GM23338 (cell line): ENCODE data around the gene PLEKHM2. TPM values are rescaled to one million over a fixed set of nuclear protein-coding genes. Genes with fewer than 3 reads are reported as not detected.
A peak's percentile ranks its signal among the peaks of the same experiment; 100 is the strongest.

ENCODE experiments used
- ATAC-seq: fragments of 200-7000 bp; cut with Tn5 transposase; 3 replicates; pipeline ENCODE4 v1.9.1; 2020
- DNase-seq: peaks from one replicate; pipeline ENCODE4 v3.0.0-alpha.2; 2015; ENCODE audit warnings: low spot score
- H2AFZ ChIP-seq: fragments of 200-600 bp; sonication (generic); 2 replicates; pipeline ENCODE4 v1.8.0; 2016; ENCODE audit warnings: antibody characterized with exemption, mild to moderate bottlenecking, moderate library complexity
- H3F3A ChIP-seq: fragments of 200-600 bp; sonication (generic); replicated peaks from 2 replicates; pipeline ENCODE4 v1.8.0; 2017; ENCODE audit warnings: antibody characterized with exemption, mixed run types, low read depth
- H3K27ac ChIP-seq: fragments of 200-600 bp; sonication (generic); 2 replicates; pipeline ENCODE4 v1.6.1; 2016; ENCODE audit warnings: low read depth
- H3K27me3 ChIP-seq: fragments of 200-600 bp; sonication (generic); 2 replicates; pipeline ENCODE4 v1.8.0; 2016; ENCODE audit warnings: mild to moderate bottlenecking, mixed run types, moderate library complexity; ENCODE audit not compliant: insufficient read depth
- H3K36me3 ChIP-seq: fragments of 200-600 bp; sonication (generic); 2 replicates; pipeline ENCODE4 v1.8.0; 2016; ENCODE audit warnings: mild to moderate bottlenecking; ENCODE audit not compliant: insufficient read depth
- H3K4me1 ChIP-seq: fragments of 200-600 bp; sonication (generic); 2 replicates; pipeline ENCODE4 v1.8.0; 2016; ENCODE audit warnings: mild to moderate bottlenecking, moderate library complexity; ENCODE audit not compliant: insufficient read depth
- H3K4me2 ChIP-seq: fragments of 200-600 bp; sonication (generic); 2 replicates; pipeline ENCODE4 v1.7.1; 2017; ENCODE audit warnings: mixed run types
- H3K4me3 ChIP-seq: fragments of 200-600 bp; sonication (generic); 2 replicates; pipeline ENCODE4 v1.6.1; 2016; ENCODE audit warnings: mixed run types
- H3K79me2 ChIP-seq: fragments of 200-600 bp; sonication (generic); replicated peaks from 2 replicates; pipeline ENCODE4 v1.8.0; 2017; ENCODE audit warnings: mild to moderate bottlenecking; ENCODE audit not compliant: insufficient read depth
- H3K9me2 ChIP-seq: fragments of 200-600 bp; sonication (generic); 2 replicates; pipeline ENCODE4 v1.8.0; 2017; ENCODE audit not compliant: insufficient read depth
- H4K20me1 ChIP-seq: fragments of 200-600 bp; sonication (generic); replicated peaks from 2 replicates; pipeline ENCODE4 v1.8.0; 2017; ENCODE audit warnings: mild to moderate bottlenecking; ENCODE audit not compliant: insufficient read depth
- H3K27ac Mint-ChIP-seq: 2 replicates; pipeline ENCODE4 v1.8.0; 2020; ENCODE audit warnings: inconsistent platforms, mild to moderate bottlenecking, moderate library complexity, mixed read lengths
- H3K27me3 Mint-ChIP-seq: 3 replicates; pipeline ENCODE4 v1.8.0; 2022; ENCODE audit warnings: low read depth, mild to moderate bottlenecking, moderate library complexity, mixed read lengths, inconsistent platforms; ENCODE audit not compliant: insufficient read depth, poor library complexity
- H3K36me3 Mint-ChIP-seq: 3 replicates; pipeline ENCODE4 v1.8.0; 2021; ENCODE audit warnings: low read depth, mild to moderate bottlenecking, inconsistent platforms, moderate library complexity, mixed read lengths
- H3K4me1 Mint-ChIP-seq: 3 replicates; pipeline ENCODE4 v1.8.0; 2020; ENCODE audit warnings: mild to moderate bottlenecking, inconsistent platforms, mixed read lengths
- H3K4me3 Mint-ChIP-seq: 3 replicates; pipeline ENCODE4 v1.8.0; 2021; ENCODE audit warnings: moderate library complexity, mild to moderate bottlenecking, inconsistent platforms, mixed read lengths
- H3K9me3 Mint-ChIP-seq: 3 replicates; pipeline ENCODE4 v1.8.0; 2020; ENCODE audit warnings: moderate library complexity, mild to moderate bottlenecking, inconsistent platforms, mixed read lengths
- CREB1 ChIP-seq: fragments of 250-450 bp; sonication (Bioruptor Pico); IDR thresholded peaks from 2 replicates; pipeline ENCODE4 v1.5.0; 2020; ENCODE audit warnings: low read depth, mild to moderate bottlenecking, moderate library complexity
- EZH2phosphoT487 ChIP-seq: fragments of 200-600 bp; sonication (generic); IDR thresholded peaks from one replicate; pipeline ENCODE4 v1.8.1; 2018; ENCODE audit warnings: antibody characterized with exemption; ENCODE audit not compliant: unreplicated experiment
- JUNB ChIP-seq: IDR thresholded peaks from one replicate; pipeline ENCODE4 v1.6.1; 2016; ENCODE audit warnings: antibody characterized with exemption; ENCODE audit not compliant: unreplicated experiment
- NANOG ChIP-seq: IDR thresholded peaks from 2 replicates; pipeline ENCODE4 v1.6.1; 2016; ENCODE audit warnings: antibody characterized with exemption, borderline replicate concordance
- POLR2AphosphoS5 ChIP-seq: IDR thresholded peaks from 2 replicates; pipeline ENCODE4 v1.6.1; 2016; ENCODE audit warnings: antibody characterized with exemption, low read depth
- REST ChIP-seq: IDR thresholded peaks from one replicate; pipeline ENCODE4 v1.6.1; 2018; ENCODE audit warnings: antibody characterized with exemption; ENCODE audit not compliant: unreplicated experiment
- STAT1 ChIP-seq: IDR thresholded peaks from one replicate; pipeline ENCODE4 v1.6.1; 2016; ENCODE audit warnings: antibody characterized with exemption; ENCODE audit not compliant: unreplicated experiment
- ZNF114 ChIP-seq: fragments of 250-450 bp; sonication (Bioruptor Pico); IDR thresholded peaks from 2 replicates; pipeline ENCODE4 v1.5.0; 2020; ENCODE audit warnings: mild to moderate bottlenecking, moderate library complexity
- ZNF331 ChIP-seq: fragments of 250-450 bp; sonication (Bioruptor Pico); IDR thresholded peaks from 2 replicates; pipeline ENCODE4 v1.5.0; 2020; ENCODE audit warnings: low read depth, mild to moderate bottlenecking, moderate library complexity
- polyA plus RNA-seq: library from polyadenylated mRNA; unstranded; fragments of >200 nt; fragmentation: Nextera tagmentation; extraction: Ambion mirVana; gene quantifications from 2 replicates; pipeline ENCODE4 v1.2.1, GENCODE V29; 2016
- total RNA-seq: library from RNA; depleted of rRNA; stranded (reverse); fragments of >200 nt; shearing (Covaris generic); gene quantifications from 2 replicates; pipeline ENCODE4 v1.2.3, GENCODE V29; 2014

Gene PLEKHM2
- total and polyA plus RNA-seq, 2 experiments from 2014 or later, result 11.2 to 40.0 TPM

DNA sequence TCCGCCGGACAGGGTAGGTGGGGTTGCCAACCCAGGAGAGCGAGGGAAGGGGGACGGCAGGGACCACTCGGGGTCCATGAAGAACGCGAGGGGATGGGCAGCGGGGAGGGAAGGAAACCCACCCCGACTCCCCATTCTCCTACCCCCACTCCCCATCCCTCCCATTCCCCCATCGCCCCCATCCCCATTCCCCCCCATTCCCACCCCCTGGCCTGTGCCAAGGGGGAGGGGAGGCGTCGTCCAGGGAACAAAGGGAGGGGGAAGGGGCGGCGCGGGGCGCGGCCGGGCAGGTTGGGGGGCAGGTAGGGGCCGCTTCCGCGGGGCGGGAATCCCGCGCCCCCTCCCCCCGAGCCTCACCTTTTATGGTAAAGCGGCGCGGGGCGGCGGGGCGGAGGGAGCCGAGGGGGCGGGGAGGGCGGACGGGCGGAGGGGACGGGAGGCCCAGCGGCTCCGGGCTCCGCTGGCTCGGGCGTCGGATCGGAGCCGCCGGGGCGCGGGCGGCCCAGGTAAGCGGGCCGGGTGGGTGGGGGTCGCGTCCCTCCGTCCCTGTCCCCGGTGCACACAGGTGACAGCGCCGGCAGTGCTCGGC lies 74.3 kb downstream of the PLEKHM2 start, which contains the start of gene FBLIM1:
TSS of gene FBLIM1 (plus strand) at position 453 of the 589 bp plus-strand sequence. CDS start 6,189 bp downstream, outside the sequence.
- Mint-ChIP-seq H3K4me1 (peaks cover 49% of the 10 kb centered on the region), H3K9me3 (no peaks in the 10 kb centered on the region; the same call in 2 of the 3 replicates), H3K27me3 (peaks cover 28% of the 10 kb centered on the region), H3K27ac (peak within 1 kb of the TSS; percentile 82), H3K36me3 (peaks cover 20% of the 10 kb centered on the region), H3K4me3 (peak within 1 kb of the TSS; percentile 92)
- Histone ChIP-seq H3F3A (peaks cover 38% of the 10 kb centered on the region), H3K36me3 (no peaks in the 10 kb centered on the region), H3K4me3 (peak within 1 kb of the TSS; percentile 92), H3K4me1 (peaks cover 43% of the 10 kb centered on the region), H3K9me2 (no peaks in the 10 kb centered on the region), H3K79me2 (peaks cover 45% of the 10 kb centered on the region), H3K4me2 (peak within 1 kb of the TSS; percentile 98), H3K27me3 (no peaks in the 10 kb centered on the region), H3K27ac (peak within 1 kb of the TSS; percentile 88), H4K20me1 (peaks cover 20% of the 10 kb centered on the region), H2AFZ (peak within 1 kb of the TSS; percentile 56; the same call in 1 of the 2 replicates)
- DNase-seq (peak; percentile 88), ATAC-seq (peak; percentile 38)
- no peak for TF ChIP-seq JUNB
- TF ChIP-seq EZH2phosphoT487, result no peak
- no peak for TF ChIP-seq REST
- no peak for TF ChIP-seq CREB1 (CRISPR knock-in tag)
- TF ChIP-seq ZNF331 (CRISPR knock-in tag), result no peak
- TF ChIP-seq NANOG, result no peak
- TF ChIP-seq ZNF114 (CRISPR knock-in tag), result no peak
- peak; percentile 48; the same call in 1 of the 2 replicates for TF ChIP-seq POLR2AphosphoS5

GRCh38 chr1:15758953-15759661 lies 75.0 kb downstream of the PLEKHM2 start:
- peaks cover 43% of the 10 kb centered on the region for H3K4me1 ChIP-seq
- Mint-ChIP-seq H3K36me3 (peaks cover 25% of the 10 kb centered on the region), H3K27me3 (peaks cover 30% of the 10 kb centered on the region), H3K9me3 (no peaks in the 10 kb centered on the region; the same call in 2 of the 3 replicates), H3K27ac (peak overlapping the region; percentile 77; the same call in 1 of the 2 replicates), H3K4me1 (peaks cover 53% of the 10 kb centered on the region), H3K4me3 (peak overlapping the region; percentile 92)
- no peaks in the 10 kb centered on the region for H3K9me2 ChIP-seq
- DNase-seq (peak; percentile 58), ATAC-seq (peak; percentile 9)
- peak overlapping the region; percentile 98 for H3K4me2 ChIP-seq
- H3K79me2 ChIP-seq, result peaks cover 52% of the 10 kb centered on the region
- no peak overlapping the region for H2AFZ ChIP-seq
- H3K36me3 ChIP-seq, result no peaks in the 10 kb centered on the region
- H3K4me3 ChIP-seq, result peak overlapping the region; percentile 92
- peaks cover 25% of the 10 kb centered on the region for H4K20me1 ChIP-seq
- TF ChIP-seq NANOG (no peak), JUNB (no peak), STAT1 (no peak), ZNF114 (CRISPR knock-in tag) (no peak)
- H3K27ac ChIP-seq, result peak overlapping the region; percentile 72
- H3F3A ChIP-seq, result peaks cover 38% of the 10 kb centered on the region
- no peaks in the 10 kb centered on the region for H3K27me3 ChIP-seq
